ENCODE results near the gene SSBP2. TPM values are rescaled to one million over a fixed set of nuclear protein-coding genes. Genes with fewer than 3 reads are reported as not detected.

SSBP2 gene
- total RNA-seq, 1 experiment from 2014 or later = 5.2 TPM

DNA sequence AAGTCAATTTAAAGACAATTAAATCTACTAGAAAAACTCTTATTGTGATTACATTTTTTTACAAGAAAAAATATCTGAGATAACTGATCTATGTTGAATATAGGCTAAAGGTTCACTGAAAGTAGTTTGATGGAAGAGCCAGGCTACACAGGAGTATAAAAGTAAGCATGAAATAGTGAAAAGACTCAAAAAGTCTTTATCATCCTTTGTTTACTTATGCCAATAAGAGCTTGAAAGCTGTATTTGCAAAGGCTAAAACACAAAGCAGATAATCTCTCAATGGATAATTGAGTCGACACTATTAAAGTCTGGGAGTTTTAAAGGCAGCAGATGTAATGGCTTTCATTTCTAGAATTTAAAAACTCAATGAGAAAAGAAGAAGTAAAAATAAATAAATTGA lies 42.0 kb downstream of the SSBP2 start:
- Histone ChIP-seq H3K4me2 (ENCODE audit: low read length) (no peak overlapping the region), H3K79me2 (ENCODE audit: insufficient read depth, low read length) (no peaks in the 10 kb centered on the region), H3K9ac (ENCODE audit: low read length) (no peak overlapping the region), H3K27me3 (ENCODE audit: insufficient read depth, low read length) (no peaks in the 10 kb centered on the region), H2AFZ (ENCODE audit: low read depth, low read length, poor library complexity, severe bottlenecking) (no peak overlapping the region), H3K4me3 (replicated peaks in 1 of 2; ENCODE audit: low read depth in 1 of 2, low read length in 2 of 2) (no peak overlapping the region), H3K36me3 (ENCODE audit: control insufficient read depth in 1 of 2, insufficient read depth in 2 of 2, low read length in 2 of 2) (no peaks in the 10 kb centered on the region), H4K20me1 (ENCODE audit: insufficient read depth) (no peaks in the 10 kb centered on the region), H3K4me1 (ENCODE audit: control insufficient read depth in 1 of 2, insufficient read depth in 2 of 2, low read length in 2 of 2) (no peaks in the 10 kb centered on the region), H3K9me2 (ENCODE audit: insufficient read depth) (no peaks in the 10 kb centered on the region), H3K9me3 (ENCODE audit: control insufficient read depth in 1 of 2, insufficient read depth in 1 of 2, low read depth in 1 of 2, low read length in 2 of 2) (no peaks in the 10 kb centered on the region), H3K27ac (ENCODE audit: low read depth, low read length) (no peak overlapping the region)
- CTCF ChIA-PET = no interaction called here
- ATAC-seq (no peak), DNase-seq (ENCODE audit: low read depth, low spot score) (no peak)
- no TSS peak for BruUV-seq (replicated peaks)
- intact Hi-C loops (cut with micrococcal nuclease) = no loop called here
- TF ChIP-seq RAD21 (IDR thresholded peaks at IDR 0.05; ENCODE audit: low read depth) (no peak), FOSL1 (IDR thresholded peaks at IDR 0.05; ENCODE audit: low read depth) (no peak), SIN3A (IDR thresholded peaks at IDR 0.05; ENCODE audit: low read depth) (no peak)
- TF ChIP-seq, protein P1, sequence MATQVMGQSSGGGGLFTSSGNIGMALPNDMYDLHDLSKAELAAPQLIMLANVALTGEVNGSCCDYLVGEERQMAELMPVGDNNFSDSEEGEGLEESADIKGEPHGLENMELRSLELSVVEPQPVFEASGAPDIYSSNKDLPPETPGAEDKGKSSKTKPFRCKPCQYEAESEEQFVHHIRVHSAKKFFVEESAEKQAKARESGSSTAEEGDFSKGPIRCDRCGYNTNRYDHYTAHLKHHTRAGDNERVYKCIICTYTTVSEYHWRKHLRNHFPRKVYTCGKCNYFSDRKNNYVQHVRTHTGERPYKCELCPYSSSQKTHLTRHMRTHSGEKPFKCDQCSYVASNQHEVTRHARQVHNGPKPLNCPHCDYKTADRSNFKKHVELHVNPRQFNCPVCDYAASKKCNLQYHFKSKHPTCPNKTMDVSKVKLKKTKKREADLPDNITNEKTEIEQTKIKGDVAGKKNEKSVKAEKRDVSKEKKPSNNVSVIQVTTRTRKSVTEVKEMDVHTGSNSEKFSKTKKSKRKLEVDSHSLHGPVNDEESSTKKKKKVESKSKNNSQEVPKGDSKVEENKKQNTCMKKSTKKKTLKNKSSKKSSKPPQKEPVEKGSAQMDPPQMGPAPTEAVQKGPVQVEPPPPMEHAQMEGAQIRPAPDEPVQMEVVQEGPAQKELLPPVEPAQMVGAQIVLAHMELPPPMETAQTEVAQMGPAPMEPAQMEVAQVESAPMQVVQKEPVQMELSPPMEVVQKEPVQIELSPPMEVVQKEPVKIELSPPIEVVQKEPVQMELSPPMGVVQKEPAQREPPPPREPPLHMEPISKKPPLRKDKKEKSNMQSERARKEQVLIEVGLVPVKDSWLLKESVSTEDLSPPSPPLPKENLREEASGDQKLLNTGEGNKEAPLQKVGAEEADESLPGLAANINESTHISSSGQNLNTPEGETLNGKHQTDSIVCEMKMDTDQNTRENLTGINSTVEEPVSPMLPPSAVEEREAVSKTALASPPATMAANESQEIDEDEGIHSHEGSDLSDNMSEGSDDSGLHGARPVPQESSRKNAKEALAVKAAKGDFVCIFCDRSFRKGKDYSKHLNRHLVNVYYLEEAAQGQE (IDR thresholded peaks at IDR 0.05; ENCODE audit: low read depth) = no peak
- RAD21 ChIA-PET (ENCODE audit: low non-redundant PET in 1 of 2, low total read pairs in 2 of 2, uncharacterized antibody in 2 of 2, unreplicated experiment in 2 of 2) = no interaction called here
- POLR2A ChIA-PET = no interaction called here

DNA sequence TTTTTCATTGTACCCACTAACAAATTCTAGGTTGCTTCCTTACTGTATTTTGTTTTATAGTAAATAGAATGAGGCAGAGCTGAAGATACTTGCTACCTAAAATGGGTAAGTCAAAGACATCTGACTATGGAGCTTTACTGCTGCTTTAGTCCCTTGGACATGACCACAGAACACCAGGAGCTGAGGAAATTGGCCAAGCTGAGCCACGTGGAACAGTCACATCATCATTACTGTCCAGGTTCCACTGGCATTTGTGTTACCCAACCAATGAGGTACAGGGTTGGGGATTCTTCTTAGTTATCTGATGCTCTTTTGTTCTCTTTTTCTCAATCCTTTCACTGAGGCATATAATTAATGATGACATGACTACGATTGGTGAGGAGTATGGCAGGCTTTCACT lies 47.1 kb downstream of the SSBP2 start:
- Histone ChIP-seq H3K9me2 (ENCODE audit: insufficient read depth) (no peaks in the 10 kb centered on the region), H3K36me3 (ENCODE audit: control insufficient read depth in 1 of 2, insufficient read depth in 2 of 2, low read length in 2 of 2) (no peaks in the 10 kb centered on the region), H3K4me1 (ENCODE audit: control insufficient read depth in 1 of 2, insufficient read depth in 2 of 2, low read length in 2 of 2) (no peaks in the 10 kb centered on the region), H2AFZ (ENCODE audit: low read depth, low read length, poor library complexity, severe bottlenecking) (no peak overlapping the region), H3K4me3 (replicated peaks in 1 of 2; ENCODE audit: low read depth in 1 of 2, low read length in 2 of 2) (no peak overlapping the region), H3K27ac (ENCODE audit: low read depth, low read length) (no peak overlapping the region), H4K20me1 (ENCODE audit: insufficient read depth) (no peaks in the 10 kb centered on the region), H3K9ac (ENCODE audit: low read length) (no peak overlapping the region), H3K4me2 (ENCODE audit: low read length) (no peak overlapping the region), H3K27me3 (ENCODE audit: insufficient read depth, low read length) (no peaks in the 10 kb centered on the region), H3K79me2 (ENCODE audit: insufficient read depth, low read length) (no peaks in the 10 kb centered on the region), H3K9me3 (ENCODE audit: control insufficient read depth in 1 of 2, insufficient read depth in 1 of 2, low read depth in 1 of 2, low read length in 2 of 2) (0 out of 4 replicates have a peak, but pooled peaks cover 0 to 8% of the 10 kb centered on the region in 2 experiments)
- ATAC-seq (no peak), DNase-seq (ENCODE audit: low read depth, low spot score) (no peak)
- intact Hi-C loops (cut with micrococcal nuclease) = no loop called here
- POLR2A ChIA-PET = interaction anchor here (0.7 kb wide), 1 partner anchor 1516 kb away, joined by 3 read pairs; no protein-coding TSS in a partner anchor
- RAD21 ChIA-PET (ENCODE audit: low non-redundant PET in 1 of 2, low total read pairs in 2 of 2, uncharacterized antibody in 2 of 2, unreplicated experiment in 2 of 2) = no interaction called here
- TF ChIP-seq ZFX (IDR thresholded peaks at IDR 0.05) (no peak), FOSL1 (IDR thresholded peaks at IDR 0.05; ENCODE audit: low read depth) (no peak), TCF7L2 (IDR thresholded peaks at IDR 0.05; ENCODE audit: borderline replicate concordance, extremely low read depth, insufficient read depth, insufficient read length) (no peak), SRF (IDR thresholded peaks at IDR 0.05; ENCODE audit: low read depth) (no peak), EZH2 (IDR thresholded peaks at IDR 0.05) (no peak), POLR2A (IDR thresholded peaks at IDR 0.05; ENCODE audit: borderline replicate concordance, extremely low read depth, insufficient read depth, insufficient read length) (no peak)
- TF ChIP-seq, protein P1 (IDR thresholded peaks at IDR 0.05; ENCODE audit: low read depth) = no peak
- TF ChIP-seq, protein P2, sequence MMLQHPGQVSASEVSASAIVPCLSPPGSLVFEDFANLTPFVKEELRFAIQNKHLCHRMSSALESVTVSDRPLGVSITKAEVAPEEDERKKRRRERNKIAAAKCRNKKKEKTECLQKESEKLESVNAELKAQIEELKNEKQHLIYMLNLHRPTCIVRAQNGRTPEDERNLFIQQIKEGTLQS (IDR thresholded peaks at IDR 0.05) = no peak
- TF ChIP-seq, protein P3, sequence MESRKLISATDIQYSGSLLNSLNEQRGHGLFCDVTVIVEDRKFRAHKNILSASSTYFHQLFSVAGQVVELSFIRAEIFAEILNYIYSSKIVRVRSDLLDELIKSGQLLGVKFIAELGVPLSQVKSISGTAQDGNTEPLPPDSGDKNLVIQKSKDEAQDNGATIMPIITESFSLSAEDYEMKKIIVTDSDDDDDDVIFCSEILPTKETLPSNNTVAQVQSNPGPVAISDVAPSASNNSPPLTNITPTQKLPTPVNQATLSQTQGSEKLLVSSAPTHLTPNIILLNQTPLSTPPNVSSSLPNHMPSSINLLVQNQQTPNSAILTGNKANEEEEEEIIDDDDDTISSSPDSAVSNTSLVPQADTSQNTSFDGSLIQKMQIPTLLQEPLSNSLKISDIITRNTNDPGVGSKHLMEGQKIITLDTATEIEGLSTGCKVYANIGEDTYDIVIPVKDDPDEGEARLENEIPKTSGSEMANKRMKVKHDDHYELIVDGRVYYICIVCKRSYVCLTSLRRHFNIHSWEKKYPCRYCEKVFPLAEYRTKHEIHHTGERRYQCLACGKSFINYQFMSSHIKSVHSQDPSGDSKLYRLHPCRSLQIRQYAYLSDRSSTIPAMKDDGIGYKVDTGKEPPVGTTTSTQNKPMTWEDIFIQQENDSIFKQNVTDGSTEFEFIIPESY (IDR thresholded peaks at IDR 0.05; ENCODE audit: extremely low read depth, insufficient replicate concordance, low read length) = no peak
- CTCF ChIA-PET = no interaction called here
- BruUV-seq (replicated peaks) = no TSS peak

Measured in HCT116 (cell line).